IPS-20b (cell line): ENCODE measurements around the gene CKAP5.

Source experiments
- H3K27ac ChIP-seq: one replicate; pipeline ENCODE4 v1.5.1; 2013; ENCODE audit warnings: low read length
- H3K27me3 ChIP-seq: 2 replicates; pipeline ENCODE4 v1.6.1; 2013; ENCODE audit warnings: mild to moderate bottlenecking, low read length, inconsistent platforms; ENCODE audit not compliant: insufficient read depth
- H3K36me3 ChIP-seq: 2 replicates; pipeline ENCODE4 v1.6.1; 2013; ENCODE audit warnings: low read depth, mild to moderate bottlenecking, inconsistent platforms, low read length, moderate library complexity; ENCODE audit not compliant: insufficient read depth
- H3K4me1 ChIP-seq: 2 replicates; pipeline ENCODE4 v1.6.1; 2013; ENCODE audit warnings: mild to moderate bottlenecking, control low read depth, inconsistent platforms, low read length, moderate library complexity; ENCODE audit not compliant: insufficient read depth
- H3K4me3 ChIP-seq: 2 replicates; pipeline ENCODE4 v1.5.1; 2013; ENCODE audit warnings: mild to moderate bottlenecking, low read length, inconsistent platforms
- H3K9ac ChIP-seq: 2 replicates; pipeline ENCODE4 v1.6.1; 2013; ENCODE audit warnings: low read depth, mild to moderate bottlenecking, inconsistent platforms, low read length, moderate library complexity
- H3K9me3 ChIP-seq: 2 replicates; pipeline ENCODE4 v1.6.1; 2013; ENCODE audit warnings: mild to moderate bottlenecking, low read depth, low read length, inconsistent platforms; ENCODE audit not compliant: insufficient read depth

The CKAP5 gene

DNA sequence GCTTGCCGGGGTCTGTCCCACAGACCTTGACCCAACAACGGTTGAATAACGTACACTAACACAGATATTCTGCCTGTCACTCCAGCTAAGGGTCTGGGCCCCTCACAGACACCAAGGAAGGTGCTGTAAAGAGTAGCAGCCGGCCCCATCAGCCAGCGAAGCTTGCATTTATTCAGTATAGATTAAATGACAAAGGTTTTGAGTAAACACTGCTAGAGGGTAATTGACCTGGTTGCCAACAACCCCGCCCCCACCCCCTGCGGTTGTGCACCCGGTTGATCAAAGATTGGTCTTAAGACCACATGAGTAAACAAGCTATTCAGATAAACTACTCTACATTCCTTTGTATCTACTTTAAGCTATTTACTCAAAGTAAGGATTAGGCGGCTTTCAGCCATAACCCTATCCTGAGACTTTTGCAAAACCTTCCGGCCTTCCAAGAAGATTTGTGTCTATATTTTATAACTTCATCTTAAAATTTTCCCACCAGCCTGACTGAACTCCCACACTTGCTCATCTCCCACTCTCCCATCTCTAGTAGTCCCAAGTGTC, 4.8 kb upstream of the CKAP5 start:
- no peak overlapping the region for H3K4me3 ChIP-seq
- H3K4me1 ChIP-seq = no peaks in the 10 kb centered on the region
- H3K9me3 ChIP-seq = peaks cover 5% of the 10 kb centered on the region
- H3K27ac ChIP-seq = no peak overlapping the region
- no peak overlapping the region for H3K9ac ChIP-seq
- peaks cover 3% of the 10 kb centered on the region; the same call in 1 of the 2 replicates for H3K36me3 ChIP-seq
- H3K27me3 ChIP-seq = peaks cover 16% of the 10 kb centered on the region

DNA sequence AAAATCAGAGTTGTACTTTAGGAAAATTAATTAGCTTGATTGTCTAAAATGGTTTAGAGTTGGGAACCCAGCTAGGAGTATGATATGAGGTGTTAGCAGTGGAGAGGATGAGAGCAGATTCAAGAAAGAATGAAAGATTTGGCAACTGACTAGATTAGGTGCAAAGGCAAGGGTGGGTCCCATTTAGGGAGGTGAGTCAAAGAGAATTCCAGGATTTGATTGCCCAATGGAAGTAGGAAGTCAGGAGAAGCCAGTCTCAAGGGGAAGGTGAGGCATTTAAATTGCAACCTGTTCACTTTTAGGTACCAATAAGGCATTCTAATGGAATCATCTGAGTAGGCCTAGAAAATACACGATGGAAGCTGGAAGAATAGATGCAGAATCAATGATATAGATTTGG, 3.6 kb upstream of the CKAP5 start:
- no peaks in the 10 kb centered on the region; the same call in 1 of the 2 replicates for H3K4me1 ChIP-seq
- no peak overlapping the region for H3K4me3 ChIP-seq
- no peaks in the 10 kb centered on the region for H3K36me3 ChIP-seq
- peaks cover 16% of the 10 kb centered on the region for H3K27me3 ChIP-seq
- H3K9me3 ChIP-seq = peaks cover 5% of the 10 kb centered on the region
- H3K27ac ChIP-seq = no peak overlapping the region
- H3K9ac ChIP-seq = no peak overlapping the region

DNA sequence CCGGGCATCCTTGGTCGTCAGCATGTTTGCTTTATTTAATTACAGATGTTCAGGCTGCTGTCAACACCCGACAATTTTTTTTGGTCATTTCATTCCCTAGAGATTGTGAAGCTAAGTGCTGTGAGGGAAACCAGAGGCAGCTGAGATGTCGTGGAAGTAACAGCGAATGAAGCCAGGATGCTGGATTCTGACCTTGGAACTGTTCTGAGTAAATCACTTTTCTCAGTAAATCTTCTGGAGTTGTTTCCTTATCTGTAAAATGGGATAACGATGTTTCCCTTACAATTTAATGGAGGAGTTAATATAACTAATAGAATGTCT, 390 bp upstream of the CKAP5 start:
- H3K27ac ChIP-seq = no peak overlapping the region
- peak overlapping the region; percentile 84; the same call in 1 of the 2 replicates for H3K9ac ChIP-seq
- peaks cover 16% of the 10 kb centered on the region for H3K27me3 ChIP-seq
- H3K9me3 ChIP-seq = peaks cover 5% of the 10 kb centered on the region
- H3K4me3 ChIP-seq = peak overlapping the region; percentile 98
- no peaks in the 10 kb centered on the region for H3K36me3 ChIP-seq
- peaks cover 4% of the 10 kb centered on the region; the same call in 1 of the 2 replicates for H3K4me1 ChIP-seq

DNA sequence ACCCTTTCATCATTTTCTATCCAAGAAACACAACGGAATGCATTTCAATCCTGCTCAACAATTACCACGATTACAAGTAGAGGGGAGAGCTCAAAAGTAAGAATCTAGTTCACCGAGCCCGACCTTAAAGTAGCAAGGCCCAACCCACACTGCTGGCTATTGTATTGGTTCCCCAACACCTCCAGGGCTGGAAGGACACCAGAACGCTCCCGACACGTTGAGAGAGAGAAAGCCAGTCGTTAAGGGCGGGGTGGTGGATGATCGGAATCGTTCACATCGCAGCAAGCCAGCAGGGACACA, 690 bp downstream of the CKAP5 start:
- Histone ChIP-seq H3K9ac (peak overlapping the region; percentile 84), H3K27me3 (peaks cover 16% of the 10 kb centered on the region), H3K27ac (peak overlapping the region; percentile 2), H3K36me3 (0 out of 2 replicates have a peak, but pooled peaks cover 4% of the 10 kb centered on the region), H3K4me3 (peak overlapping the region; percentile 98), H3K4me1 (peaks cover 4% of the 10 kb centered on the region; the same call in 1 of the 2 replicates), H3K9me3 (no peaks in the 10 kb centered on the region; the same call in 1 of the 2 replicates)

DNA sequence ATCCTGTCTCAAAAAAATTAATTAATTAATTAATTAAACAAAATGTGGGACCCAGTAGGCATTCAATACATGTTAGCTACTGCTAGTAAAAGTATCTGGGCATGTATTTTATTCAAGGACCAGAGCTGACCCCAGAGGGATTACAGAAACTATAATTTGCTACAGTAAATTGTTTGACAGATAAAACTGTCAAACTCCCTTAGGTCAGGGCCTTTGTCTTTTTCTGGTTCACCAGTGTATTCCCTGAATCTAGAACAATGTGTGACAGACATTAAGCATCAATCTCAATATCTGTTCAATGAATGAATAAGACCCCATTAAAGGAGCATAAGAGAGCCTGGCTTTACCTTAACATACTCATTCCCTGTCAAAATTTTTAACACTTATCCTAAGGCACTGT, 6.0 kb downstream of the CKAP5 start:
- H3K27ac ChIP-seq = no peak overlapping the region
- peaks cover 13% of the 10 kb centered on the region; the same call in 1 of the 2 replicates for H3K4me1 ChIP-seq
- H3K9ac ChIP-seq = no peak overlapping the region
- H3K9me3 ChIP-seq = no peaks in the 10 kb centered on the region
- peaks cover 8% of the 10 kb centered on the region; the same call in 1 of the 2 replicates for H3K36me3 ChIP-seq
- no peaks in the 10 kb centered on the region for H3K27me3 ChIP-seq
- H3K4me3 ChIP-seq = no peak overlapping the region

DNA sequence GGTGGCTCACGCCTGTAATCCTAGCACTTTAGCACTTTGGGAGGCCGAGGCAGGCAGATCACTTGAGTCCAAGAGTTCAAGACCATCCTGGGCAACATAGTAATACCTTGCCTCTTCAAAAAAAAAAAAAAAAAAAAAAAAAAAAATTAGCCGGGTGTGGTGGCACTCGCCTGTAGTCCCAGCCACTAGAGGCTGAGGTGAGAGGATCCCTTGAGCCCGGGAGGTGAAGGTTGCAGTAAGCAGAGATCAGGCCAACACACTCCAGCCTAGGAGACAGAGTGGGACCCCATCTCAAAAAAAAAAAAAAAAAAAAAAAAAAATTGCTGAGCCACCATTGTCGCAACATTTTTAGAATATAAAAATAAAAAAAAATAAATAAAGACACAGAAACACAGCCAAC, 7.6 kb downstream of the CKAP5 start:
- no peak overlapping the region for H3K4me3 ChIP-seq
- no peaks in the 10 kb centered on the region for H3K9me3 ChIP-seq
- peaks cover 13% of the 10 kb centered on the region; the same call in 1 of the 2 replicates for H3K4me1 ChIP-seq
- no peaks in the 10 kb centered on the region for H3K27me3 ChIP-seq
- peaks cover 8% of the 10 kb centered on the region; the same call in 1 of the 2 replicates for H3K36me3 ChIP-seq
- H3K27ac ChIP-seq = no peak overlapping the region
- H3K9ac ChIP-seq = no peak overlapping the region

DNA sequence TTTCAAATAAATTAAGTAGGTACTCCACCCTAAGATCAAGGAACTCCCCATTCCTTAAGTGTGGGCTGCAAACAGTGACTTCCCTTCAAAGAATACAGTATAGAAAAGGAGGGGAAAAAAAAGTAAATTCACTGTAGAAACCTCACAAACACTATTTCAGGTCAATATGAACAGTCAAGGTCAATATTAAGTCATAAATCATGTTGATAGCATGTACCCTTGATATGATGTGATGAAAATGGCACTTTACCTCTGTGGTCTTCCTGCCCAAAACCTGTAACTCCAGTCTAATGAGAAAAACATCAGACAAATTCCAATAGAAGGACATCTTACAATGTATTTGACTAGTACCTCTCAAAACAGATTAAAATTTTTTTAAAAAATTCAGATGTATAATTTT, 8.2 kb downstream of the CKAP5 start:
- H3K9ac ChIP-seq = no peak overlapping the region
- peaks cover 10% of the 10 kb centered on the region; the same call in 1 of the 2 replicates for H3K4me1 ChIP-seq
- no peak overlapping the region for H3K27ac ChIP-seq
- H3K36me3 ChIP-seq = peaks cover 8% of the 10 kb centered on the region; the same call in 1 of the 2 replicates
- no peaks in the 10 kb centered on the region for H3K27me3 ChIP-seq
- no peaks in the 10 kb centered on the region for H3K9me3 ChIP-seq
- no peak overlapping the region for H3K4me3 ChIP-seq

DNA sequence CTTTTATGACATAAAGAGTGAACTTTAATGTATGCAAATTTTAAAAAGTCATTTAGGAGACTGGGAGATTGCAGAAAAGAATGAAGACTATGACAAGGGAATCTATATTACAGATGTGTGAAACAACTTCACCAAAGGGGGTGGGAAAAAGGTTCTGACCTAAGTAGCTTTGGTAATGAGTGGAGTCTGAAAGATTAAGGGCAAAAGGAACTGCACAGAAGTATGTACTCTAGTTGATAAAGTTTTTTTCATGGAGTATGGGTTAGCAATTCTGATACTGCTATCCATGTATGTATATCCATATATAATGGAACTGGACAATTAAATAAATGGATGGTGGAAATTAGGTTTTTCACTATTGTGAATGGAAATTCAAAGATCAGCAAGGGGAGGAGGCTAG, 9.2 kb downstream of the CKAP5 start:
- H3K9ac ChIP-seq = no peak overlapping the region
- no peaks in the 10 kb centered on the region for H3K9me3 ChIP-seq
- H3K4me1 ChIP-seq = peaks cover 10% of the 10 kb centered on the region; the same call in 1 of the 2 replicates
- no peaks in the 10 kb centered on the region for H3K27me3 ChIP-seq
- H3K4me3 ChIP-seq = no peak overlapping the region
- no peak overlapping the region for H3K27ac ChIP-seq
- H3K36me3 ChIP-seq = peaks cover 8% of the 10 kb centered on the region; the same call in 1 of the 2 replicates

DNA sequence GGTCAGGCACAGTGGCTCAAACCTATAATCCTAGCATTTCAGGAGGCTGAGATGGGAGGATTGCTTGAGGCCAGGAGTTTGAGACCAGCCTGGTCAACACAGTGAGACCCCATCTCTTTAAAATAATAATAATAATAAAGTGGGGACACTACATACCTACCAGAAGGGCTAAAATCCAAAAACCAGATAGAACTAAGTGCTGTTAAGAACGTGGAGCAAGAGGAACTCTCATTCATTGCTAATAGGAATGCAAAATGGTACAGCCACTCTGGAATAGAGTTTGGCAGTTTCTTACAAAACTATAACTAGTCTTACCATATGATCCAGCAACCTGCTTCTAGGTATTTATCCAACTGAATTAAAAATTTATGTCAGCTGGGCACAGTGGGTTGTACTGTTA, 9.6 kb downstream of the CKAP5 start:
- peaks cover 10% of the 10 kb centered on the region; the same call in 1 of the 2 replicates for H3K4me1 ChIP-seq
- no peak overlapping the region for H3K4me3 ChIP-seq
- no peaks in the 10 kb centered on the region for H3K9me3 ChIP-seq
- no peak overlapping the region for H3K27ac ChIP-seq
- H3K9ac ChIP-seq = no peak overlapping the region
- no peaks in the 10 kb centered on the region for H3K27me3 ChIP-seq
- H3K36me3 ChIP-seq = peaks cover 8% of the 10 kb centered on the region; the same call in 1 of the 2 replicates

DNA sequence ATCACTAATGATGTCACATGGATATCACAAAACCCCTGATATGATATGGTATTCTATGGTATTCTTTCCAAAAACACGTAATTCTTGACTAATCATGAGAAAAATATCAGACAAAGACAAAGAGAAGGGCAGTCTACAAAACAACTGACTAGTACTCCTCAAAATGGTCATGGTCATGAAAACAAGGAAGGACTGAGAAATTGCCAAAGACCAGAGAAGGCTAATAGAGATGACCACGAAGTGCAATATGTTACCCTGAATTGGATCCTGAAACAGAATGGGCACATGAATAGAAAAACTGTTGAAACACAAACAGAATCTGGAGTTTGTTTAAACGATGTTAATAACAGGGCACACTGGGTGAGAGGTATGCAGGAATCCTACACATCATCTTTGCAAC, 10.2 kb downstream of the CKAP5 start:
- Histone ChIP-seq H3K4me3 (peak overlapping the region; percentile 17; the same call in 1 of the 2 replicates), H3K4me1 (peaks cover 10% of the 10 kb centered on the region; the same call in 1 of the 2 replicates), H3K36me3 (peaks cover 8% of the 10 kb centered on the region; the same call in 1 of the 2 replicates), H3K9me3 (no peaks in the 10 kb centered on the region), H3K9ac (no peak overlapping the region), H3K27me3 (no peaks in the 10 kb centered on the region), H3K27ac (no peak overlapping the region)

DNA sequence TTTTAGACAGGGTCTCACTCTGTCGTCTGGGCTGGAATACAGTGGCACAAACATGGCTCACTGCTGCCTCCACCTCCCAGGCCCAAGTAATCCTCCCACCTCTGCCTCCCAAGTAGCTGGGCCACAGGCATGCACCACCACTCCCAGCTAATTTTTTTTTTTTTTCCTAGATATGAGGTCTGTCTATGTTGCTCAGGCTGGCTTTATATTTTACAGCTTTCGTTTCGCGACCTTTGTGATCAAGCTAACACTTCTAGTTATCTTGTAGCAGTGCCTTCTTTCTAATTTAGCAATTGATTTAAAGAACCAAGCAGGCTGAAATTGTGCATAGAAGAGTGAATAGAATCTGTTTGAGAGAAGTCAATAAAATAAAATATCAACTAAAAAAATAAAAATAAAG, 11.3 kb downstream of the CKAP5 start:
- no peak overlapping the region for H3K27ac ChIP-seq
- no peaks in the 10 kb centered on the region for H3K36me3 ChIP-seq
- H3K9me3 ChIP-seq = no peaks in the 10 kb centered on the region
- no peak overlapping the region for H3K9ac ChIP-seq
- H3K4me1 ChIP-seq = peaks cover 10% of the 10 kb centered on the region; the same call in 1 of the 2 replicates
- no peak overlapping the region for H3K4me3 ChIP-seq
- no peaks in the 10 kb centered on the region for H3K27me3 ChIP-seq

DNA sequence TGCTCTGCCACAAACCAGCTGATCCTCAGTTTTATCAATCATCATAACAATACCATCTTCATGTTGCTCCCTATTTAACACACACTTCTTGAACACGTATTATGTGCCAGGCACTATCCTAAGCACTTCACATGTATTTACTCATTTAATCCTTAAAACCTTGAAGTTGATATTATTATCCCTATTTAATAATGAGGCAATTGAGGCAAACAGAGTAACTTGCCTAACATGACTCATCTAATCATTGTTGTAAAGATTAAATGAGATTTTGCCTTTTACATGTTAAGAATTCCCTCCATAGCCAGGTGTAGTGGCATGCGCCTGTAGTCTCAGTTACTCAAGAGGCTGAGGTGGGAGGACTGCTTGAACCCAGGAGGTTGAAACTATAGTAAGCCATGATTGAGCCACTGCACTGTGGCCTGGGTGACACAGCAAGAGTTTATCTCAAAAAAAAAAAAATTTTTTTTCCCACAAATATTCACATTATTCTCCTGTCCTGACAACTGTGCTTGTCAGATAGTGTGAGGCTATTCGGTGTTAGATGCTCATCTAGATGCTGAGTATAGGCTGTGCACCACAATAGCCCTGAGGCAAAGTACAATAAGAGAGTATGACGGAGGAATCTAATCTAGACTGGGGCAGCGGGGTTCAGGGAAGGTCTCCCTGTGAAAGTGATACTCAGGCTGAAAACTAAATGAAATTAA, 13.4 kb downstream of the CKAP5 start:
- Histone ChIP-seq H3K9me3 (no peaks in the 10 kb centered on the region), H3K9ac (no peak overlapping the region), H3K27me3 (no peaks in the 10 kb centered on the region), H3K4me3 (no peak overlapping the region), H3K36me3 (no peaks in the 10 kb centered on the region), H3K27ac (no peak overlapping the region), H3K4me1 (peaks cover 13% of the 10 kb centered on the region; the same call in 1 of the 2 replicates)
